Measurements from ENCODE around the gene DRAP1.

The DRAP1 gene

DNA sequence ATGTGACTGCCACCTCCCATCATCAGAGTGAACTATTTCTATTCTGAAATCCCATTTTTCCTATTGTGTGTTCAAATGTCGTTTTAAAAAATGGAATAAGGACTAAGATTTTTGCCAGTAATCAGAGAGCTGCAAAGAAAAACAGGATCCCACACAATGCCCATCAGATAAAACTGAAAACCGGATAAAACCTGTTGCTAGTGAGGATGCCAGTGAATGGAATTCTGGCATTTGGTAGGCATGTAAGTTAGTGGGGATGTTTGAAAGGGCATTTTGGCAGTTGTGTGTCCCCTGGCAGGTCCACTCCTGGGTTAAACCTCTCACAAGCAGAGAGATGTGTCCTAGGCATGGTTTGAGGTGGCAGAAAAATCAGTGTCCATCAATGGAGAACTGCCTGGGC, 6.2 kb downstream of the DRAP1 start:
- H3K4me1 Mint-ChIP-seq (ENCODE audit: low read depth), result peaks cover 38% of the 10 kb centered on the region
- no peak overlapping the region for H3K4me3 Mint-ChIP-seq

DNA sequence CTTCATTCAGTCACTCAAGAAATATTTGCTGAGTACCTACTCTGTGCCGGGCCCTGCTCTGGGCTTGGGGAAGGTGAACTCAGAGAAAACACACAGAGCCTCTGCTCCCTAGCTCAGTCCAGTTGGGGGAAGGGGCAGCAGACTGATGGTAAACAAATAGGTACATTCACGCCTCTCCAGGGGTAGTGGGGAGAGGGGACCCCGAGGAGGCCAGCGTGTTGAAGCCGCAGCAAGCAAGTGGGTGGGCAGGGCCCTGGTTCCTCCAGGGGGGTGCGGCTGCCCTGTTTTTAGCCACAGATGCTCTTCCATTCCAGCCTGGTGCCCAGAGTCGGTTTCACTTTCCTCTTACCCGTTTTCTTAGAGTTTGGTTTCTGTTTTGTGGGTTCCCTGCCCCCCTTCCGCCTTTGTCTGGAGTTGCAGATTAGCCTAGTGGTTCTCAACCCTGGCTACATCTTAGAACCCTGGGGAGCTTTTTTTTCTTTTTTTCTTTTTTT, 8.7 kb downstream of the DRAP1 start:
- DNase-seq, result peak; percentile 74
- no peaks in the 10 kb centered on the region for H3K9me3 Mint-ChIP-seq
- H3K27ac Mint-ChIP-seq, result peak overlapping the region; percentile 94
- H3K27me3 Mint-ChIP-seq, result no peaks in the 10 kb centered on the region
- H3K4me1 Mint-ChIP-seq (ENCODE audit: low read depth), result peaks cover 42% of the 10 kb centered on the region
- peaks cover 9% of the 10 kb centered on the region for H3K36me3 Mint-ChIP-seq (ENCODE audit: low read depth)
- H3K4me3 Mint-ChIP-seq, result peak overlapping the region; percentile 72

More for the DNA sequence above, 6.2 kb downstream of the DRAP1 start:
- Mint-ChIP-seq H3K27me3 (no peaks in the 10 kb centered on the region), H3K9me3 (no peaks in the 10 kb centered on the region), H3K36me3 (ENCODE audit: low read depth) (peaks cover 28% of the 10 kb centered on the region), H3K27ac (peak overlapping the region; percentile 70)
- no peak for DNase-seq

DNA sequence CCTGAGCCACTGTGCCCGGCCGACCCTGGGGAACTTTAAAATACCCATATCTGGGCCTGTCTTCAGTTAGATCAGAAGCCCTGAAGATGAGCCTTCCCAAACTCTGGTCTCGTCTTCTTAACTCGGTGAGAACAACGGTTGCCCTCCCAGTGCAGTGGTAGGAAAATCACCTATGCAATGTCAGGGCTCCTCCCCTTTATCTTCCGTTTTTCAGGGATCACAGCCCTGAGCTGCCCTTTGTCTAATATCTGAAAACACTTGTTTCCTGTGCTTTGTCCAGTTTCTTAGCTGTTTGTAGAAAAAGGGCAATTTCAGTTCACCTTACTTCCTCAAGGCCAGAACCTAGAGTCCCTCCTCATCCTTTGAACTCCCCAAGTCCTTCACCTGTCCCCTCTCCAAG, 9.4 kb downstream of the DRAP1 start:
- Mint-ChIP-seq H3K36me3 (ENCODE audit: low read depth) (peaks cover 3% of the 10 kb centered on the region), H3K27ac (peak overlapping the region; percentile 94), H3K9me3 (no peaks in the 10 kb centered on the region), H3K4me3 (peak overlapping the region; percentile 72), H3K4me1 (ENCODE audit: low read depth) (peaks cover 40% of the 10 kb centered on the region), H3K27me3 (no peaks in the 10 kb centered on the region)
- DNase-seq, result no peak

DNA sequence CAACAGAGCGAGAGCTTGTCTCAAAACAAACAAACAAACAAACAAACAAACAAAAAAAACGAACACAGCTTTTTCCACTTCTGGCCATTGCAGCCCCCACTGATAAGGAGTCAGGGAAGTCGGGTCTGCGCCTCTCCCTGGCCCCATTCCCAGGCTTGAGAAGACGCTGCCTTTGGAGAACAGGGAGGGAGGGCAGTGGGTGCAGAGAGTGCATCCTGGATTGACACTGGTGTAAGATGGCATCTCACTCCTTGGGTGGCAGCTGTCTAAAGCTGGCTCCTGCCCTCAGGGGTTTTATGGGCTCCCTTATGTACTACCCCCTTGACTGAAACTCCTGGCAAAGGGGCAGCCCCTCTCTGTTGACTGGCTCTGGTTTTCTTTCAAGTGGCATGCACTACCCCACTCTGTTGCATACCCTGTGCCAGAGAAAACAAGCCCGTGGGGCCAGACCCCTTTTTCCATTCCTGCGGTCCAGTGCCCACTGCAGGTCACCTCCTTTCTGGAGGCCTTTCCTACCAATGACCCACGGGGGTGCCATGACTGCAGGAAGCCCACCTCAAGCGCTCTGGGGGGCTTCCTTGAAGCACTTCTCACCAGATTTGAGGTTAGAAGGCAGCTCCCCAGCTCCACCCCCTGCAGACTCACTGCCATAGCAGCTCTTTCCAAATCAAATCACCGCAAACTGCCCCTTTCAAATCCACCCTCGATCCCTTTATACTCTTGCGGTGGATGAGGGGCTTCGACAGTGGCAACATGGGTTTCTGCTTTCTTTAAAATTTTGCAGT, 12.7 kb downstream of the DRAP1 start:
- H3K4me1 Mint-ChIP-seq (ENCODE audit: low read depth), result peaks cover 38% of the 10 kb centered on the region
- H3K27ac Mint-ChIP-seq, result peak overlapping the region; percentile 63
- no peaks in the 10 kb centered on the region for H3K27me3 Mint-ChIP-seq
- H3K9me3 Mint-ChIP-seq, result no peaks in the 10 kb centered on the region
- H3K4me3 Mint-ChIP-seq, result no peak overlapping the region
- no peak for DNase-seq
- no peaks in the 10 kb centered on the region for H3K36me3 Mint-ChIP-seq (ENCODE audit: low read depth)

DNA sequence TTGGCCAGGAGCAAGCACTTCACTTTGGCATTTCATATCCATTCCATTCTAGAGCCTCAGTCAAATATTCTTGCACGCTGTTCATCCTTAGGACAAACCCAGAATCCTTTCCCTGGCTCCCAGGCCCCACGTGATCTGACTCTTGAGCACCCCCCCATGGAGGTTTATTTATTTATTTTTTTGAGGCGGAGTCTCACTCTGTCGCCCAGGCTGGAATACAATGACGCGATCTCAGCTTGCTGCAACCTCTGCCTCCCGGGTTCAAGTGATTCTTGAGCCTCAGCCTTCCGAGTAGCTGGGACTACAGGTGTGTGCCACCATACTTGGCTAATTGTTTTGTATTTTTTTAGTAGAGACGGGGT, 13.3 kb downstream of the DRAP1 start:
- Mint-ChIP-seq H3K27me3 (no peaks in the 10 kb centered on the region), H3K27ac (no peak overlapping the region), H3K4me1 (ENCODE audit: low read depth) (peaks cover 33% of the 10 kb centered on the region), H3K36me3 (ENCODE audit: low read depth) (no peaks in the 10 kb centered on the region), H3K9me3 (no peaks in the 10 kb centered on the region), H3K4me3 (no peak overlapping the region)
- no peak for DNase-seq

DNA sequence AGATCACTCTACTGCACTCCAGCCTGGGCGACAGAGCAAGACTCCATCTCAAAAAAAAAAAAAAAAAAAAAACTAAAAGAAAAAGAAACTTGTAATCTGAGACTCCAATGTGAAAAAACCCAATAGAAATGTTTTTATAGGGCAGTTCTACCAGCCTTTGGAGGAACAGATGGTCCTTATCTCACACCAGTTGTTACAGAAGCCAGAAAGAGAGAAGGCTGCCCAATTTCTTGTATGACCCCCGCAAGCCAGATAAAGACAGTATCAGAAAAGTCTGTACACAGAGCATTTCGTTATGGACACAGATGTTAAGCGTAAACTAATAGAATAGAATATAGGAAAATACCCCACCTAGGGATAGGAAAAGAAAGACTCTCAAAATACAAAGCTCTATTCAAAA, 14.8 kb downstream of the DRAP1 start:
- no peaks in the 10 kb centered on the region for H3K27me3 Mint-ChIP-seq
- no peak for DNase-seq
- H3K4me1 Mint-ChIP-seq (ENCODE audit: low read depth), result peaks cover 18% of the 10 kb centered on the region
- no peak overlapping the region for H3K4me3 Mint-ChIP-seq
- H3K9me3 Mint-ChIP-seq, result no peaks in the 10 kb centered on the region
- H3K27ac Mint-ChIP-seq, result no peak overlapping the region
- H3K36me3 Mint-ChIP-seq (ENCODE audit: low read depth), result no peaks in the 10 kb centered on the region

DNA sequence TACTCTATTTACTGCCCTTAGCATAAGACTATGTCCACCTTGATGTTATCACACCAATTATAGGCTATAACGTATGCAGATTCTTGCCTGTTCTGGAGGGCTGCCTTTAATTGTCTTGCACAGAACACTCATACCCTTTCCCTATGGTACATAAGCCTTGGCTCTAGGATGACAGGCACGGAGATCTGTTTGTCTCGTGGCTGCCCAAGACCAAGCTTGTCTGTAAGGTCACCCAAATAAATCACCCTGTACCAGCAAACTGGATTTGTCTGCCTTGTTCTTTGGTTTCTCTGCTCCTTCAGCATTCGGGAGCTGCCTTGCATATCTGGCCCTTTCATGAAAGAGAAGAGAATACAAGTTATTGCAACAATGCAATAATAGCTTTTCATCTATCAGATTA, 18.5 kb downstream of the DRAP1 start:
- H3K27me3 Mint-ChIP-seq, result no peaks in the 10 kb centered on the region
- peaks cover 8% of the 10 kb centered on the region for H3K4me1 Mint-ChIP-seq (ENCODE audit: low read depth)
- H3K4me3 Mint-ChIP-seq, result no peak overlapping the region
- no peaks in the 10 kb centered on the region for H3K9me3 Mint-ChIP-seq
- H3K36me3 Mint-ChIP-seq (ENCODE audit: low read depth), result no peaks in the 10 kb centered on the region
- DNase-seq, result no peak
- H3K27ac Mint-ChIP-seq, result no peak overlapping the region

DNA sequence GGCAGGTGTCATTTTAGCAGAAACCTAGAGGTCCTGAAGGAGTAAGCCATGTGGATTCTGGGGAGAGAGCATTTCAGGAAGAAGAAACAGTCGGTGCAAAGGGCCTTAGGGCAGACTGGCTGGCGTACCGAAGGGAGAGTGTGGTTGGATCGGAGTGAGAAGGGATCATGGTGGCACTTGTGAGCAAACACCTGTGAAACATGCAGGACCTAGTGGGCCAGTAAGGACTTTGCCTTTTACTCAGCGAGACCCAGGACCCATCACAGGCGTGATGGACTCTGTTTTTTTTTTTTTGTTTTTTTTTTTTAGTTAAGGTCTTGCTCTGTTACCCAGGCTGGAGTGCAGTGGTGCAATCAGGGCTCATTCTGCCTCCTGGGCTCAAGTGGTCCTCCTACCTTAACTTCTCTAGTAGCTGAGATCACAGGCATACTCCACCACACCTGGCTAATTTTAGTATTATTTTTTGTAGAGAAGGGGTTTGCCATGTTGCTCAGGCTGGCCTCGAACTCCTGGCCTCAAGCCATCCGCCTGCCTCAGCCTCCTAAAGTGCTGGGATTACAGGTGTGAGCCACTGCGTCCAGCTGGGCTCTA, 22.6 kb downstream of the DRAP1 start:
- Mint-ChIP-seq H3K27me3 (no peaks in the 10 kb centered on the region), H3K9me3 (no peaks in the 10 kb centered on the region), H3K4me1 (ENCODE audit: low read depth) (peaks cover 8% of the 10 kb centered on the region), H3K27ac (peak overlapping the region; percentile 12), H3K4me3 (no peak overlapping the region), H3K36me3 (ENCODE audit: low read depth) (no peaks in the 10 kb centered on the region)
- no peak for DNase-seq

DNA sequence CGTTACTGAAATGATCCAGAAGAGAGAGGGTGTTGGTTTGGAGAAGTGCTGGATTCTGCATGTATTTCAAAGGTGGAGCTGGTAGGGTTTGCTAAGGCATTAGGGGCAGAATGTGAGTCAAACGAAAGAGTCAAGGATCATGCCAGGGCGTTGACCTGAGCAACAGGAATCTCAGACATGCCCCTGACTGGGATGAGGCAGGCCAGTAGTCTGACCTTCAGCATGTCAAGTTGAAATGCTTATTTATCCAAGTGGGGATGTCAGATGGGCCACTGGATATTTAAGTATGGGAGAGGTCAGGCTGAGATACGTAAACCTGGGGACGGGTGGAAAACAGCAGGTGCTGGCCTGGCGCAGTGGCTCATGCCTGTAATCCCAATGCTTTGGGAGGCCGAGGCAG, 23.3 kb downstream of the DRAP1 start:
- no peak overlapping the region for H3K27ac Mint-ChIP-seq
- no peaks in the 10 kb centered on the region for H3K9me3 Mint-ChIP-seq
- no peak for DNase-seq
- H3K4me3 Mint-ChIP-seq, result no peak overlapping the region
- peaks cover 8% of the 10 kb centered on the region for H3K4me1 Mint-ChIP-seq (ENCODE audit: low read depth)
- no peaks in the 10 kb centered on the region for H3K36me3 Mint-ChIP-seq (ENCODE audit: low read depth)
- H3K27me3 Mint-ChIP-seq, result no peaks in the 10 kb centered on the region

DNA sequence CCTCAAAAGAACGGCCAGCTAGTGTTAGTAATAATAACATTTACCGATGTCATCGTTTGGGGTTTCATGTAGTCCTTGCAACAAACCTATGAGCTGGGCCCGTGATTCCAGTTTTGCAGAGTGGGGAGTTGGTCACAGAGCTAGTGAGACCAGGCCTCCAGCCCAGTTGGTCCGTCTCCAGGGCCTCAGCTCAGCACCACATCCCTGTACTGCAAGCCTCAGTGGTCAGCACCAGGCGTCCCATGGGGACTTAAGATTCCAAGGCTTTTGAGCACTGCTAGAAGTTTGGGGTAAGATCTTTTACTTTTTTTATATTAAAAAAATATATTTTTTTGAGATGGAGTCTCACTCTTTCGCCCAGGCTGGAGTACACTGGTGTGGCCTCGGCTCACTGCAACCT, 25.0 kb downstream of the DRAP1 start:
- Mint-ChIP-seq H3K4me1 (ENCODE audit: low read depth) (peaks cover 8% of the 10 kb centered on the region), H3K27ac (no peak overlapping the region), H3K9me3 (no peaks in the 10 kb centered on the region), H3K27me3 (no peaks in the 10 kb centered on the region), H3K4me3 (no peak overlapping the region), H3K36me3 (ENCODE audit: low read depth) (no peaks in the 10 kb centered on the region)
- DNase-seq, result no peak

DNA sequence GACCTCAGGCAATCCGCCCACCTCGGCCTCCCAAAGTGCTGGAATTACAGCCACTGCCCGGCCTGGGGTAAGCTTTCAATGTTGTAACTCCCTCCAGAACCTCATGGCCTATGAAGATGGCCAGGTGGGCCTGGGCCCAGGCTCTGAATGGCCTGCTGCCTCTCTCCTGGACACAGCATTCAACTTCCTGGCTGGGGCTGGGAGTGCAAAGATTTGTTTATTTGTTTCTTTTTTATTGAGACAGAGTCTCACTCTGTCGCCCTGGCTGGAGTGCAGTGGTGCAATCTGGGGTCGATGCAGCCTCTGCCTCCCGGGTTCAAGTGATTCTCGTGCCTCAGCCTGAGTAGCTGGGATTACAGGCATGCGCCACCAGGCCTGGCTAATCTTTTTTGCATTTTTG, 25.5 kb downstream of the DRAP1 start:
- Mint-ChIP-seq H3K27ac (peak overlapping the region; percentile 22), H3K4me3 (no peak overlapping the region), H3K36me3 (ENCODE audit: low read depth) (no peaks in the 10 kb centered on the region), H3K4me1 (ENCODE audit: low read depth) (peaks cover 8% of the 10 kb centered on the region), H3K27me3 (no peaks in the 10 kb centered on the region), H3K9me3 (no peaks in the 10 kb centered on the region)
- DNase-seq, result no peak

DNA sequence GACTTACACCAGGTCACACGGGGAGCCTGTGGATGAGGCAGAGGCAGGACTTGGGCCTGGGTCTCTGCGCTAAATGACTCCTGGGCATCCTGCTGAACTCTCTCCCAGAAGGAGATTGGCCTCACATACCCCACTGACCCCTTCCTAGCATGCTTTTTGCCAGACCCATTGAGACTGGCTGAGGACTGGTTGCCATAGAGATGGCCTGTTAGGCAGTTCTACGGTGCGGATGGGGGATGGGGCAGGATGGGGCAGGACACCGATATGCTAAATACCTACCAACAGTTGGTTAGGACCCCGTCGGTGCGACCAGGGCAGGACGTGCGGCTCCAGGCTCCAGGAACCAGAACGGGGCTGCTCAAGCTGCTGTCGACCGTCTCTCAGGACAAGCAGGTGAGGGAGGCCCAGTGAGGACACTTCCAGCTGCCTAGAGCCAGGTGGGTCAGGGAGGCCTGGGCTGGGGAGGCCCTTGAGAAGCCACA, 26.2 kb downstream of the DRAP1 start, which contains the start of gene TSGA10IP:
Gene TSGA10IP (plus strand): TSS at position 51 of the 482 bp plus-strand sequence. CDS start 196 bp downstream, at position 247.
- no peak for DNase-seq
- no peaks in the 10 kb centered on the region for H3K9me3 Mint-ChIP-seq
- no peaks in the 10 kb centered on the region for H3K27me3 Mint-ChIP-seq
- peak within 1 kb of the TSS; percentile 22 for H3K27ac Mint-ChIP-seq
- H3K4me3 Mint-ChIP-seq, result no peak within 1 kb of the TSS
- H3K36me3 Mint-ChIP-seq (ENCODE audit: low read depth), result no peaks in the 10 kb centered on the region
- H3K4me1 Mint-ChIP-seq (ENCODE audit: low read depth), result peaks cover 8% of the 10 kb centered on the region

DNA sequence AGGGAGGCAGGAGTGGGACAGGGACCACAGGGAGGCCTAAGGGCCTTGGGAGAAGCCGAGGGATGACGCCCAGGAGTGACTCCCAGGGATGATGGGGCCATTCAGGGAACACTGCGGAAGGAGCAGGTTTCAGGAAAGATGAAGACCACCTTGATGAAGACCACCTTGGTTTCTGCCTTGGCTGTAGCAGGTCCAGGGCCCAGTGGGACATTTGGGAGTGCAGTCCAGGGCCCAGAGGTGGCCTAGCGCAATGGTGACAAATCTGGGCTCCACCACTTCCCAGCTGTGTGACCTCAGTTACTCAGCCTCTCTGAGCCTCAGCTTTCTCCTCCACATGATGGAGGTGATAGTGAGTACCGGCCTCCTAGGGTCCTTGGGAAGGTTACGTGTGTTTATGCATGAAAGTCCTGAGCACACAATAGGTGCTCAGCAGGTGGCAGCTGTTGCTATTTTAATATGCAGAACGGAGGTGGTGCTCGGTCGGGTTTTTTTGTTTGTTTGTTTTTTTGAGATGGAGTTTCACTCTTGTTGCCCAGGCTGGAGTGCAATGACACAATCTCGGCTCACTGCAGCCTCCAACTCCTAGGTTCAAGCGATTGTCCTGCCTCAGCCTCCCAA, 26.8 kb downstream of the DRAP1 start:
- Mint-ChIP-seq H3K27me3 (no peaks in the 10 kb centered on the region), H3K4me1 (ENCODE audit: low read depth) (peaks cover 7% of the 10 kb centered on the region), H3K9me3 (no peaks in the 10 kb centered on the region), H3K36me3 (ENCODE audit: low read depth) (no peaks in the 10 kb centered on the region), H3K4me3 (no peak overlapping the region), H3K27ac (no peak overlapping the region)
- DNase-seq, result no peak

DNA sequence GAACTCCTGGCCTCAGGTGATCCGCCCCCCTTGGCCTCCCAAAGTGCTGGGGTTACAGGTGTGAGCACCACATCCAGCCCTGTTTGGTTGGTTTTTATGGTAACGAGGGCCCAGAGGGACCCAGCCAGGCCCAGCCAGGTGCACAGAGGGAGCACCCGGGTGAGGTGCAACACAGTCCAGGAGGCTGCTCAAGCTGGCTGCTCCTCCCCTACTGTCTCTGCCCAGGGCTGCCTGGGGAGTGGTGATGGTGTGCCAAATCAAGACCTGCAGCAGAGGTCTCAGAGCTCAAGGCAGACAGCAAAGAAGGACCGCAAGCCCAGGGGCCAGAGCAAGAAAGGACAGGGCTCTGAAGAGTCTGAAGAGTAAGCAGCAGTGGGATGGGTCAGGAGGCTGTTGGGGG, 27.4 kb downstream of the DRAP1 start:
- Mint-ChIP-seq H3K4me3 (no peak overlapping the region), H3K27ac (no peak overlapping the region), H3K4me1 (ENCODE audit: low read depth) (peaks cover under 1% of the 10 kb centered on the region), H3K36me3 (ENCODE audit: low read depth) (no peaks in the 10 kb centered on the region), H3K9me3 (no peaks in the 10 kb centered on the region), H3K27me3 (no peaks in the 10 kb centered on the region)
- no peak for DNase-seq

DNA sequence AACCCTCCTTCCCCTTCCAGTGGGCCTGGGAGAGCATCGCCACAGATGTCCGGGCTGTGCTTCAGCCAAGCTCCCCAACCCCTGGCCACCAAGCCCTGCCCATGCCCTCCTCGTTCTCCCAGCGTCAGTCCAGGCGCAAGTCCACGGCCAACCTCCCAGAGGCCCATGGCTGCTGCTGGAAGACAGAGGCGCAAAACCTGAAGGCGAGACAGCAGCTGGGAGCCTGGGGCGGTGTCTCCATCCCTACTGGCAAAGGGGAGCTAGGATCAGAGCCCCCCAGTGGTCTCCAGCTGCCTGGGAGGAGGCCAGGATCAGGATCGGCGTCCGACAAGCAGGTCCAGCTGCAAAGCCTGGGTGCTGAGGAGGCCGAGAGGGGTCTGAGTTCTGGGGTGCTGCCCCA, 27.9 kb downstream of the DRAP1 start:
- H3K27me3 Mint-ChIP-seq, result no peaks in the 10 kb centered on the region
- H3K4me3 Mint-ChIP-seq, result no peak overlapping the region
- DNase-seq, result no peak
- no peaks in the 10 kb centered on the region for H3K36me3 Mint-ChIP-seq (ENCODE audit: low read depth)
- no peaks in the 10 kb centered on the region for H3K4me1 Mint-ChIP-seq (ENCODE audit: low read depth)
- H3K27ac Mint-ChIP-seq, result no peak overlapping the region
- H3K9me3 Mint-ChIP-seq, result no peaks in the 10 kb centered on the region

Data from activated T-cell treated with anti-CD3 and anti-CD28 coated beads, Interleukin-2, amount 50 U/mL, for 24 hours (primary cell).